Measurements from ENCODE around the gene NAA25. TPM values are rescaled to one million over a fixed set of nuclear protein-coding genes. Genes with fewer than 3 reads are reported as not detected.

NAA25 gene
- total and polyA plus RNA-seq, 9 of the 15 experiments (the other 6 are each of a cell fraction or from before 2014, with no cell fraction given), result 26.6 to 59.6 (median 48.9) TPM

DNA sequence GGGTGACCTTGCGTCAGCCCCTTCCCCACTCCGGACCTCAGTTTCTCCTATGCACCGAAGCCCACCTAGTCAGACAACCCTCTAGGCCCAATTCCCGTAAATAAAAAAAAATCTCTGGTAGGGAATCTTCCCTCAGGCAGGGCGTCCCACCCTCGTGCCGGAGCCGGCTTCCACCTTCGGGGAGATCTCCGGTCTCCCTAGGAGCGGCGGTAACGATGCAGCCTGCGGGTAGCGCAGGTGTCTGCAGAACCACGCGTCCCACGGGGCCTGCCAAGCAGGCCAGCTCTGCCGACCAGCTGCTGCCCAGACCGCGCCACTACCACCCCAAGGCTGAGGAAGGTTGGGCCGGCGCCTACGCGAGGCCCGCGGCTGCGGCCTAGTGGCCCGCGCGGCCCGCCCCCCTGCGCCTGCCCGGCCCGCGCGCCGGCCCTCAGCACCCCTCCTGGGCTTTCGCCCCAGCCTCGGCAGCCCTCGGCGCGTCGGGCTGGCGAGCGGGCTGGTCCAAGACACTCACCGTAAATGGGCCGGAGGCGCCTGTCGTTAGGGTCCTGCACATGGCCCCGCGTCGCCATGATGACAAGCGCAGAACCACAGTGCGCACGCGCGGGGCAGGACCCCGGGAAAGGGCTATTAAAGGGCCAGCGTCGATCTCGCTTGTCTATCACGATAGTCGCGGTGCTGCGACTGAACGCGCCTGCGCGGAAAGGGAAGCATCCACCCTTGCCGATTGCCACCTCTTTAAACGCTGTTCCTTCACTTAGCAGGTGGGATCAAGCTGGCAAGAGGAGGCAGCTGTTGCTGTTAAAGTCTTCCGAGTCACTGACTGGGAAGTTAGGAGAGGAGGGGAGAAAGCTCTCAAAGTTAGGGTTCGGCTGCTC, at the start of gene NAA25 (continued):
- TF ChIP-seq, protein P1, sequence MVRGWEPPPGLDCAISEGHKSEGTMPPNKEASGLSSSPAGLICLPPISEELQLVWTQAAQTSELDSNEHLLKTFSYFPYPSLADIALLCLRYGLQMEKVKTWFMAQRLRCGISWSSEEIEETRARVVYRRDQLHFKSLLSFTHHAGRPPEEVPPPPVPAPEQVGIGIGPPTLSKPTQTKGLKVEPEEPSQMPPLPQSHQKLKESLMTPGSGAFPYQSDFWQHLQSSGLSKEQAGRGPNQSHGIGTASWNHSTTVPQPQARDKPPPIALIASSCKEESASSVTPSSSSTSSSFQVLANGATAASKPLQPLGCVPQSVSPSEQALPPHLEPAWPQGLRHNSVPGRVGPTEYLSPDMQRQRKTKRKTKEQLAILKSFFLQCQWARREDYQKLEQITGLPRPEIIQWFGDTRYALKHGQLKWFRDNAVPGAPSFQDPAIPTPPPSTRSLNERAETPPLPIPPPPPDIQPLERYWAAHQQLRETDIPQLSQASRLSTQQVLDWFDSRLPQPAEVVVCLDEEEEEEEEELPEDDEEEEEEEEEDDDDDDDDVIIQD (CRISPR knock-in tag; IDR thresholded peaks at IDR 0.05), result no peak
- TF ChIP-seq MTA3 (IDR thresholded peaks at IDR 0.05; ENCODE audit: borderline replicate concordance) (no peak; the same call in 1 of the 2 replicates), NR1H2 (CRISPR knock-in tag; IDR thresholded peaks at IDR 0.05) (no peak), ZNF263 (CRISPR knock-in tag; IDR thresholded peaks at IDR 0.05; ENCODE audit: borderline replicate concordance) (no peak; the same call in 1 of the 2 replicates), FOXK2 (conservative IDR thresholded peaks at IDR 0.05 in 1 of 2, IDR thresholded peaks at IDR 0.05 in 1 of 2; ENCODE audit: low read depth in 2 of 2) (peak; percentile 79 to 84), TCF7 (IDR thresholded peaks at IDR 0.05; ENCODE audit: borderline replicate concordance) (no peak), MECOM (CRISPR knock-in tag; IDR thresholded peaks at IDR 0.05) (no peak), FOXJ3 (CRISPR knock-in tag; IDR thresholded peaks at IDR 0.05) (no peak), GABPB2 (CRISPR knock-in tag; conservative IDR thresholded peaks at IDR 0.05) (no peak), SAFB2 (IDR thresholded peaks at IDR 0.05; ENCODE audit: borderline replicate concordance, low read depth, low read length, severe bottlenecking) (no peak), RAD21 (CRISPR knock-in tag; conservative IDR thresholded peaks at IDR 0.05 in 1 of 2, IDR thresholded peaks at IDR 0.05 in 1 of 2) (no peak), ZNF507 (tag; conservative IDR thresholded peaks at IDR 0.05) (no peak), MAFG (tag; conservative IDR thresholded peaks at IDR 0.05) (no peak), NFE2L1 (tag; IDR thresholded peaks at IDR 0.05; ENCODE audit: borderline replicate concordance, low read depth) (no peak), ZC3H11A (IDR thresholded peaks at IDR 0.05; ENCODE audit: low read depth, low read length) (no peak), SIX5 (IDR thresholded peaks at IDR 0.05; ENCODE audit: borderline replicate concordance in 1 of 2, insufficient read depth in 1 of 2, low read depth in 1 of 2, low read length in 2 of 2) (no peak), PURB (CRISPR knock-in tag; IDR thresholded peaks at IDR 0.05; ENCODE audit: low read depth) (no peak)
- TF ChIP-seq, protein P2, sequence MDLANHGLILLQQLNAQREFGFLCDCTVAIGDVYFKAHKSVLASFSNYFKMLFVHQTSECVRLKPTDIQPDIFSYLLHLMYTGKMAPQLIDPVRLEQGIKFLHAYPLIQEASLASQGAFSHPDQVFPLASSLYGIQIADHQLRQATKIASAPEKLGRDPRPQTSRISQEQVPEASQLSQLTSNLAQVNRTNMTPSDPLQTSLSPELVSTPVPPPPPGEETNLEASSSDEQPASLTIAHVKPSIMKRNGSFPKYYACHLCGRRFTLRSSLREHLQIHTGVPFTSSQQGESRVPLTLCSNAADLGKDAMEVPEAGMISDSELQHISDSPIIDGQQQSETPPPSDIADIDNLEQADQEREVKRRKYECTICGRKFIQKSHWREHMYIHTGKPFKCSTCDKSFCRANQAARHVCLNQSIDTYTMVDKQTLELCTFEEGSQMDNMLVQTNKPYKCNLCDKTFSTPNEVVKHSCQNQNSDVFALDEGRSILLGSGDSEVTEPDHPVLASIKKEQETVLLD (IDR thresholded peaks at IDR 0.05), result peak; percentile 97
- TF ChIP-seq, protein P3, sequence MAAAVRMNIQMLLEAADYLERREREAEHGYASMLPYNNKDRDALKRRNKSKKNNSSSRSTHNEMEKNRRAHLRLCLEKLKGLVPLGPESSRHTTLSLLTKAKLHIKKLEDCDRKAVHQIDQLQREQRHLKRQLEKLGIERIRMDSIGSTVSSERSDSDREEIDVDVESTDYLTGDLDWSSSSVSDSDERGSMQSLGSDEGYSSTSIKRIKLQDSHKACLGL (CRISPR knock-in tag; IDR thresholded peaks at IDR 0.05; ENCODE audit: borderline replicate concordance, poor library complexity, severe bottlenecking), result peak; percentile 90
- TF ChIP-seq, protein P4, sequence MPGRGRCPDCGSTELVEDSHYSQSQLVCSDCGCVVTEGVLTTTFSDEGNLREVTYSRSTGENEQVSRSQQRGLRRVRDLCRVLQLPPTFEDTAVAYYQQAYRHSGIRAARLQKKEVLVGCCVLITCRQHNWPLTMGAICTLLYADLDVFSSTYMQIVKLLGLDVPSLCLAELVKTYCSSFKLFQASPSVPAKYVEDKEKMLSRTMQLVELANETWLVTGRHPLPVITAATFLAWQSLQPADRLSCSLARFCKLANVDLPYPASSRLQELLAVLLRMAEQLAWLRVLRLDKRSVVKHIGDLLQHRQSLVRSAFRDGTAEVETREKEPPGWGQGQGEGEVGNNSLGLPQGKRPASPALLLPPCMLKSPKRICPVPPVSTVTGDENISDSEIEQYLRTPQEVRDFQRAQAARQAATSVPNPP (IDR thresholded peaks at IDR 0.05; ENCODE audit: borderline replicate concordance, insufficient read depth, insufficient read length), result no peak
- TF ChIP-seq, protein P5, sequence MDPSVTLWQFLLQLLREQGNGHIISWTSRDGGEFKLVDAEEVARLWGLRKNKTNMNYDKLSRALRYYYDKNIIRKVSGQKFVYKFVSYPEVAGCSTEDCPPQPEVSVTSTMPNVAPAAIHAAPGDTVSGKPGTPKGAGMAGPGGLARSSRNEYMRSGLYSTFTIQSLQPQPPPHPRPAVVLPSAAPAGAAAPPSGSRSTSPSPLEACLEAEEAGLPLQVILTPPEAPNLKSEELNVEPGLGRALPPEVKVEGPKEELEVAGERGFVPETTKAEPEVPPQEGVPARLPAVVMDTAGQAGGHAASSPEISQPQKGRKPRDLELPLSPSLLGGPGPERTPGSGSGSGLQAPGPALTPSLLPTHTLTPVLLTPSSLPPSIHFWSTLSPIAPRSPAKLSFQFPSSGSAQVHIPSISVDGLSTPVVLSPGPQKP (CRISPR knock-in tag; IDR thresholded peaks at IDR 0.05), result no peak
